Muscle layer of colon (tissue), 2 donors: Measurements from ENCODE around the gene ENTR1.
A peak's percentile ranks its signal among the peaks of the same experiment; 100 is the strongest.
"Not testable (repeated sequence)": the region's sequence is repeated elsewhere in the genome, so short reads cannot be mapped to it uniquely, and the experiment has no call there.

Experiments used
- H3K27ac ChIP-seq: one replicate; pipeline ENCODE4 v1.7.0; 2013; ENCODE audit warnings: low read depth, mild to moderate bottlenecking, low read length, moderate library complexity
- H3K27me3 ChIP-seq, 2 donors: one replicate each; pipeline ENCODE4 v1.7.0; 2013; ENCODE audit warnings: low read length in 2 of 2, mild to moderate bottlenecking in 2 of 2; ENCODE audit not compliant: insufficient read depth in 2 of 2, control insufficient read depth in 1 of 2
- H3K36me3 ChIP-seq: one replicate; pipeline ENCODE4 v1.7.0; 2013; ENCODE audit warnings: mild to moderate bottlenecking, low read length; ENCODE audit not compliant: insufficient read depth
- H3K4me1 ChIP-seq: one replicate; pipeline ENCODE4 v1.7.0; 2013; ENCODE audit warnings: mild to moderate bottlenecking, low read length; ENCODE audit not compliant: insufficient read depth
- H3K4me3 ChIP-seq, 2 donors: one replicate each; pipeline ENCODE4 v1.7.0; 2013; ENCODE audit warnings: low read length in 2 of 2, low read depth in 1 of 2, mild to moderate bottlenecking in 1 of 2, moderate library complexity in 1 of 2
- H3K9ac ChIP-seq: one replicate; pipeline ENCODE4 v1.7.0; 2013; ENCODE audit warnings: low read length
- H3K9me3 ChIP-seq: one replicate; pipeline ENCODE4 v1.7.0; 2013; ENCODE audit warnings: mild to moderate bottlenecking, low read length
- donor health status: abdominal sarcoma.
- donor health status: Adenocarcinoma of cecum.

The ENTR1 gene

DNA sequence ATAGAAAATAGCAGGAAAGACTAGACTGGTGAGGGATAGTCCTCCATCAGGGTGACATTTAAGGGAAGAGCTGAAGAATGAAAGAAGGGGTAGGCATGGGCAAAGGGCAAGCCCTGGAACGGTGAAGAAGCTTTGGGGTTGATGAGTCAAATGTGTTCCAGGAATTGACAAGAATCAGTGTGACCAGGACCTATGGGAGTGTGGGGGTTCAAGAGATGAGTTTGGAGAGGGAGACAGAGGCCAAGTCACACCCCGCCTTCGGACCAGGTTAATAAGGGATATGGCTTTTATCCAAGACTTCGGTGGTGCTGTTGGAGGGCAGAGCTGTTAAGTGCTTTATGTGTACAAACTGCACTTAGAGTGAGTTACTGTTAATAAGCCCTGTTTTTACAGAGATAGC is 964 bp upstream of the ENTR1 start:
- peak overlapping the region; percentile 50 for H3K9ac ChIP-seq
- no peaks in the 10 kb centered on the region for H3K9me3 ChIP-seq
- H3K4me1 ChIP-seq = peaks cover 20% of the 10 kb centered on the region
- H3K36me3 ChIP-seq = peaks cover 48% of the 10 kb centered on the region
- peak overlapping the region; percentile 77 to 94 for H3K4me3 ChIP-seq
- no peaks in the 10 kb centered on the region for H3K27me3 ChIP-seq
- H3K27ac ChIP-seq = no peak overlapping the region

DNA sequence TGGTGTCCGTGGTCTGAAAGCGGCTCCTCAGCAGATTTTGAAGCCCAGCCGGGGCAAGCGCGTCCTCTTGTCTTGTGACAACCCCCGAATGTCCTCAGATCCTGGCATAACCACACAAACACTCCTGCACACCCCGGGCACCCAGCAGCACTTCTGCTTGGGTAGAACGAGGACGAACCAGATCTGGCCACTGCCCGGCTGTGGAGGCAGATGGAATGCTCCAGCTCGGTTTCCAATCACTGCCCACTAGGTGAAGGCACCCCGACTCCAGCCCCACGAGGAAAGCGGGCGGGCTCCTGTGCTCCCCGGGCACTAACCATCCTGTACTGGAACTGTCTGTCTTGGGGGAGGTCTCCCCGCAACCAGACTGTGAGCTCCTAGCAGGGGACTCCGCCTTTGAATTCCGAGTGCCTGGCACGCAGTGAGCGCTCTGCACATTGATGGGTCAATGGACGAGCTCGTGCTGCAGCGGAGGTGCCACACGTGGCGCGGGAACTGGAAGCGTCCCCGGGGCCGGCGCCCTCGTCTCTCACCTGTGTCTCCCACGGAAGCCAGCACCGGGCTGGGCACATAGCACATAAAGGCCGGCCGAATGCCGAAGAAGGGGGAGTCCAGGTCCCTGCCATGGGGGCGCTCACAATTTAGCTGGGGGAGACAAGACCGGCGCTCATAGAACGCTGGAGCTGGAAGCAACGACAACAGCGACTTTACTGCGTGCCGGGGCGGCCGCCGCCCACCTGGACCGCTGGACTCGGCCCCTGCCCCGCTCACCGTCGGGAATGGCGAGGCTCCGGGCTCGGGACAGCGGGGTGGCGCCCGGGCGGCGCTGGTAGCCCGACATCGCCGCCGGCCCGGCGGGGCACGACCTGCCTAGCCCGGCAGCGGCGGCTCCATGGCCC is 608 bp downstream of the ENTR1 start:
- H3K27ac ChIP-seq = peak overlapping the region; percentile 35
- peaks cover 20% of the 10 kb centered on the region for H3K4me1 ChIP-seq
- no peaks in the 10 kb centered on the region for H3K9me3 ChIP-seq
- peak overlapping the region; percentile 21 for H3K9ac ChIP-seq
- peak overlapping the region; percentile 78 to 85 for H3K4me3 ChIP-seq
- no peaks in the 10 kb centered on the region for H3K27me3 ChIP-seq
- H3K36me3 ChIP-seq = peaks cover 48% of the 10 kb centered on the region

DNA sequence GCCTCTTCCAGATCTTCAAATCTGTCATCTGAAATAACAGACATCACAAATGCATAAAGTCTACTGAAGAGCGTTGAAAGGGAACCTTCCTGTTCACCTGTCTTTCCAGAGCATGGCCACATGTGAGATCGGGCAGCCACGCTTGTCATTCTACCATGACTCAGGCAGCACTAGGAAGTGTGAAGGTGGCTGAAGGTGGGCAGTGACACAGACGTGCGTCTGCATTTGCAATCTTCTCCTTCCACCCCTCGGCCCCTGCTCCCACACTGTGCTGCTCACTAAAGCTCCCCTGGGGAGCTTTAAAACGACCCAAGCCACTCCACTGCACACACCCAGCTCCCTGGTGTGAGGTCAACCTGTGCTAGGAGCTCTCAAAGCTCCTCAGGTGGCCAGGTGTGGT is 2.5 kb downstream of the ENTR1 start:
- Histone ChIP-seq H3K4me3 (no peak overlapping the region), H3K27ac (no peak overlapping the region), H3K9me3 (no peaks in the 10 kb centered on the region), H3K27me3 (no peaks in the 10 kb centered on the region), H3K9ac (no peak overlapping the region), H3K4me1 (peaks cover 20% of the 10 kb centered on the region), H3K36me3 (peaks cover 42% of the 10 kb centered on the region)

DNA sequence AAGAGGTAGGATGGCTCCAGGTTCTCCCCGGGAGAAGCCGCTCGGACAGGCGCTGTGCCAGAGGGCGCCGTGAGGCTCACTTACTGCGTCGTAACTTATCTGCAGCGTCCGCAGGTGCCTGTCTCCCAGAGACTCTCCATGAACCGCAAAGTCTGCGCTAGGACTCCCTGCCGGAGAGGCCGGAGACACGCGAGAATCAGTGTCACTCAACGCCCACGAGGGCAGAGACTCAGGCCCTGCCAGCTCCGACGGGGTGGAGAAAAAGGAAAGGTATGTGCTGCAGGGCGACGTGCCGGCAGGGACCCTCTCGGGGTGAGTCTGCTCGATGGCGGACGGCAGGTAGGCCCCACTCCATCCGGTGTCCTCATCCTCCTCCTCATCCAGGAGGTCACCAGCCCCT is 3.4 kb downstream of the ENTR1 start:
- H3K9ac ChIP-seq = not testable (repeated sequence)
- H3K36me3 ChIP-seq = peaks cover 39% of the 10 kb centered on the region

DNA sequence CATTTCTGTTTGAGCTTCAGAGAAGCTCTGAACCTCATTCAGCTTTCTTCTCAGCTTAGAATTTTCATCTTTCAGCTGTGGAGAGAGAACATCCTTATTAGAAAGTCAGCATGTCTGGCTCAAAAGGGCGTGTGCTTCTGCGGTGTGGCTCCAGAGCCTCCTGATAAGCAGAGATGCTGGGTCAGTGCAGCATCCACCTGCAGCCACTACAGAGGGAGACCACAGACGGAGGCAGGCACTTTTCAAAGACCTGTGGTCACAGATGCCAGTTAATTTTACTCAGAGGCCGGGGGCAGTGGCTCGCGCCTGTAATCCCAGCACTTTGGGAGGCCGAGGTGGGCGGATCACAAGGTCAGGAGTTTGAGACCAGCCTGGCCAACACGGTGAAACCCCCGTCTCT is 4.5 kb downstream of the ENTR1 start:
- not testable (repeated sequence) for H3K27me3 ChIP-seq
- H3K36me3 ChIP-seq = peaks cover 37% of the 10 kb centered on the region

More for the DNA sequence above, 3.4 kb downstream of the ENTR1 start:
- not testable (repeated sequence) for H3K27ac ChIP-seq, H3K9me3 ChIP-seq, H3K4me3 ChIP-seq, H3K27me3 ChIP-seq
- peaks cover 20% of the 10 kb centered on the region for H3K4me1 ChIP-seq

DNA sequence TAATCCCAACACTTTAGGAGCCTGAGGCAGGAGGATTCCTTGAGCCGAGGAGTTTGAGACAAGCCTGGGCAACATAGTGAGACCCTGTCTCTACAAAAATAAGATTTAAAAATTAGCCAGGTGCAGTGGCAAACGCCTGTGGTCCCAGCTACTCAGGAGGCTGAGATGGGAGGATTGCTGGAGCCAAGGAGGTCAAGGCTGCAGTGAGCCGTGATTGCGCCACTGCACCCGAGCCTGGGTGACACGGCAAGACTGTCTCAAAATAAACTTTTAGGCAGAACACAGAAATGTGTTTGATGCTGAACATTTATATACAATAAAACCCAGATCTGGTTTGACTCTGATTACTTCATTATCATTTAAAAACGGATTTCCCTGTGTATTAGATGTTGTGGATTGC is 4.9 kb downstream of the ENTR1 start:
- Histone ChIP-seq H3K9ac (no peak overlapping the region), H3K9me3 (no peaks in the 10 kb centered on the region), H3K4me3 (no peak overlapping the region), H3K4me1 (peaks cover 11% of the 10 kb centered on the region), H3K27ac (no peak overlapping the region), H3K36me3 (peaks cover 37% of the 10 kb centered on the region), H3K27me3 (no peaks in the 10 kb centered on the region)

More for the DNA sequence above, 4.5 kb downstream of the ENTR1 start:
- not testable (repeated sequence) for H3K4me3 ChIP-seq, H3K9me3 ChIP-seq, H3K9ac ChIP-seq, H3K27ac ChIP-seq, H3K4me1 ChIP-seq

DNA sequence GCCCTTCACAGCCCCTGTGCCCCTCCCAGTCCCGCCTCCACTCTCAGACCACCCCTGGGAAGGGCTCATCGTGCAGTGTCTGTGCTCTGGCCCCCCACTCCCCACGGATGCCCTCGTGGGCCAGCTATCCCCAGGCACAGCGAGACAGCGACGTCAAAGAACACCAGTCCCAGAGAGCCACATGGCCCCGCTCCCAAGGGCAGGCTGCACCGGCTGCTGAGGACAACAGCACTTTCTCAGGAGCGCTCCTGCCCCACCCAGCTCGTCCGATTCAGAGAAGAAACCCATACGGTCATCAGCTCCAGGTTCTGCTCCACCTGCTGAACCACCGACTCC is 5.6 kb downstream of the ENTR1 start:
- Histone ChIP-seq H3K36me3 (peaks cover 37% of the 10 kb centered on the region), H3K4me1 (peaks cover 13% of the 10 kb centered on the region), H3K9ac (no peak overlapping the region), H3K9me3 (no peaks in the 10 kb centered on the region), H3K4me3 (no peak overlapping the region), H3K27me3 (no peaks in the 10 kb centered on the region), H3K27ac (no peak overlapping the region)

DNA sequence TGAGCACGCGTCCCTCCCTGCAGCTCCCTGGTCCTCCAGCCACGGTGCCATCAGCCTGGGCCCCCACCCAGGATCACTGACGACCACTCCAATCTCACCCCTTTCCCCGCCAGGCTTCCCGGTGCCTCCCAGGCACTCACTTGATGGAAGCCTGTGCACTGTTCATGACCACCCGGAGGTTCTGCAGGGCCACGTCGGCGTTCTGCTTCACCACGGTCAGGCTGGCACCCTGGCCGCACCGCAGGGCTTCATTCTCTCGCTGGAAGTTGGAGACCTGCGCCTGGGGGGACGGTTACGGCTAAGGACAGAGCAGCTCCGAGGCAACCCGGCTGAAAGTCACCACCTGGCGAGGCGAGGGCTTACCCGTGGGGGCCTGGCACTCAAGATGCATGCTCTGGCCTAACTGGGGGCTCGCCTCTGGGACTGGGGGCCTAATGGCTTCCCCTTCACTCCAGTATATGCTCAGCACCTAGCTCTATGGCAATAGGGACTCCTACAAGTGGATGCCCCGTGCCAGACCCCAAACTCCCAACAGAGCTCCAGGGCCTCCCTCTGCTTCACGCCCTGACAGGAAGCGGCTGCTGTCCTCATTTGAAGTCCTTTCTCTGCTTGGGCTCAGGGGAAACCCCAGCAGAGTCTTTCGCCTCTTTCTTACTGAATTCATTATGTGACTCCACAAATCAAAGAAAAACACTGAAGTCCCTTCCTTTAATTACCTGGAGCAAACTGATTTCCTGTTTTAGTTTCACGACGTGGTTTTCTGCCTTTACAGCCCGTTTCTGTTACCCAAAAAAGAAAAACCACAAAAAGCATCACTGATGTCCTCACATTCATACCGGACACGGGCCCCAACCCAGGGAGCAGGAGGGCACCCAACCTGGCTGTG is 6.3 kb downstream of the ENTR1 start:
- H3K27ac ChIP-seq = no peak overlapping the region
- no peak overlapping the region for H3K4me3 ChIP-seq
- H3K9ac ChIP-seq = no peak overlapping the region
- no peaks in the 10 kb centered on the region for H3K9me3 ChIP-seq
- H3K4me1 ChIP-seq = peaks cover 7% of the 10 kb centered on the region
- H3K36me3 ChIP-seq = peaks cover 37% of the 10 kb centered on the region
- H3K27me3 ChIP-seq = no peaks in the 10 kb centered on the region

DNA sequence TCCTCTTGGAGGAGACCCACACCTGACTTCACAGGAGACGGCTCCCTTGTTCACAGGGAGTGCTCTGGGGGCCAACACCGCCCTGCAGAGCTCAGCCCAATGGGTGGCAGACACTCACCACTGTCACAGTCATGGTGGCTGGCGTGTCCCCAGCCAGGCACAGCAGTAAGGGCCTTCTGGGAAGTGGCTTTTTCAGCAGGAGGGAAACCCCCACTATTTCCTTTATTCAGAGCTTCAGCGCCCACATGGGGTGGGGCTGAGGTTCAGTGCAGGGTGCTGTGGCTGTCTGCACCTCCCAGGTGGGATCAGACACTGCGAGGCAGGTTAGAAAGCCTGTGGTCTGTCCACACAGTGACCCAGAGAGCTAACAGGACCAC is 6.9 kb downstream of the ENTR1 start:
- Histone ChIP-seq H3K4me3 (no peak overlapping the region), H3K36me3 (peaks cover 40% of the 10 kb centered on the region), H3K27ac (no peak overlapping the region), H3K27me3 (no peaks in the 10 kb centered on the region), H3K9ac (no peak overlapping the region), H3K4me1 (peaks cover 14% of the 10 kb centered on the region), H3K9me3 (no peaks in the 10 kb centered on the region)

DNA sequence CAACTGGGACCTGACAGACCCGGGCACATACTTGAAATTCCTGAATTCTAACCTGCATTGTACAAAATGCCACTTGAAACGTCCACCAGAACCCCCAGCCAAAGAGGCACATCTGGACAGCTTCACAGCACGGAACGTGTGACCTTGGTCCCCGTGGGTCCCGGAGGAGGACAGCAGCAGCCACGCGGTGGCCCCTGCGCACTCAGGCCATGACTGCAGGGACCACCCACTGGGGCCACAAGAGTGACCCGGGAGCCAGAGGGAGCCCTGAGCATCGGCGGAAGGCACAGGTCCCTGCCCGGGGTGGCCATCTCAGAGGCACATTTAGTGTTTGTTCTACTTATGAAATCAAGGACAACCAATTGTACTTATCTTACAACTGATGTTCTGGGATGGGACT is 8.3 kb downstream of the ENTR1 start:
- Histone ChIP-seq H3K9me3 (no peaks in the 10 kb centered on the region), H3K4me1 (peaks cover 18% of the 10 kb centered on the region), H3K27me3 (no peaks in the 10 kb centered on the region), H3K9ac (no peak overlapping the region), H3K27ac (no peak overlapping the region), H3K36me3 (peaks cover 46% of the 10 kb centered on the region), H3K4me3 (no peak overlapping the region)

DNA sequence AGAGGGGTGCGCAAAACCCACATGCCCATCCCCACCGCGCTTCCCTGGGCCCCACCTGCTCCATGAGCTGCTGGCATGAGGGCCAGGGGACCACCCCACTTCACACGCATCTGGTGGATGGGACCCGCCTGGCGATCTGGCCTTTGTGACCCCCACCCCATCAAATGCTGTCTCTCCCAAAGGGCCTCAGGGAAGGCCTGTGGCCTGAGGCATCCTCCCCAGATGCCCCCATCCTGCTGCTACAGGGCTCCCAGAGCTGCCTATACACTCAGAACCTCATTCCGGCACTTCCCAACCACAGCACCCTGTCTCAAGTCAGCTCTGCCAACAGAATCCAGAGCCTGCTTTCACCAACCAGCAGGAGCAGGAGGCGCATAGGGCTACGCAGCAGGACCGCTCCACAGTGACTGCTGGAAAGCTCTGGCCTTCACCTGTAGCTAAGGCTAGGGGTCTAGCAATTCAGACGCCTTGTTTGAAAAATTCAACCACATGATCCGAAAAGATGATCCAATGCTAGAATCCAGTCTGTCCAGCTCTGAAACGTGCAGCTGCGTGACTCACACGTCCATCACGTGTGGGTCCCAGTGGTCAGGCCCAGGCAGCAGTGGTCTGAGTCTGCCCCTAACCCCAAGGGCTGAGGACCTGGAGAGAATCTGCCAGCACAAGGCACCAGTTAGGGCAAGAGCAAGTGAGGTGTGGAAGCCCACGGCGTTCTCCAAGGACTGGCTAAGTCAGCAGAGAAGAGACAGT is 9.1 kb downstream of the ENTR1 start:
- Histone ChIP-seq H3K4me1 (peaks cover 18% of the 10 kb centered on the region), H3K9me3 (no peaks in the 10 kb centered on the region), H3K4me3 (no peak overlapping the region), H3K27ac (no peak overlapping the region), H3K9ac (no peak overlapping the region), H3K27me3 (no peaks in the 10 kb centered on the region), H3K36me3 (peaks cover 46% of the 10 kb centered on the region)
